Peyer's patch (tissue), 4 donors: Measurements from ENCODE around the gene FDX1. TPM values are rescaled to one million over a fixed set of nuclear protein-coding genes. Genes with fewer than 3 reads are reported as not detected.

ENCODE experiments used
- DNase-seq, 3 donors: peaks; one replicate each; pipeline ENCODE4 v3.0.0-alpha.2; 2017 to 2019
- H3K27ac ChIP-seq, 4 donors: fragments of 200-600 bp; sonication (generic); one replicate each; pipeline ENCODE4 v1.5.1; 2016 to 2019
- H3K27me3 ChIP-seq, 2 donors: fragments of 200-600 bp; sonication (generic); one replicate each; pipeline ENCODE4 v1.5.1; 2019
- H3K36me3 ChIP-seq, 3 donors: fragments of 200-600 bp; sonication (generic); one replicate each; pipeline ENCODE4 v1.5.1; 2016 to 2019
- H3K4me1 ChIP-seq, 4 donors: fragments of 200-600 bp; sonication (generic); one replicate each; pipeline ENCODE4 v1.5.1; 2016 to 2019
- H3K4me3 ChIP-seq, 4 donors: fragments of 200-600 bp; sonication (generic); 1 replicate in 3 of 4; 2 replicates in 1 of 4; pipeline ENCODE4 v1.5.1; 2016 to 2019; ENCODE audit warnings: mild to moderate bottlenecking in 1 of 4
- H3K9me3 ChIP-seq, 4 donors: fragments of 200-600 bp; sonication (generic); one replicate each; pipeline ENCODE4 v1.5.1; 2016 to 2019; ENCODE audit warnings: mild to moderate bottlenecking in 1 of 4
- POLR2A ChIP-seq, 2 donors: fragments of 450-650 bp; IDR thresholded peaks; one replicate each; pipeline ENCODE4 v1.5.1; 2017; ENCODE audit warnings: antibody characterized with exemption in 2 of 2, mild to moderate bottlenecking in 2 of 2, moderate library complexity in 2 of 2
- total RNA-seq, 4 donors: library from RNA; depleted of rRNA; stranded (reverse); fragments of >200 nt; gene quantifications; one replicate each; pipeline ENCODE4 v1.1.0, GENCODE V29; 2016
- TF ChIP-seq, protein P1 (sequence below), 6 experiments: fragments of 450-650 bp in 4 of 6; fragments of 200-600 bp in 2 of 6; sonication (generic) in 1 of 6; IDR thresholded peaks; one replicate each; pipeline ENCODE4 v1.5.1; 2017 to 2019; ENCODE audit warnings: antibody characterized with exemption in 6 of 6, mild to moderate bottlenecking in 3 of 6, moderate library complexity in 1 of 6

The FDX1 gene
- total RNA-seq, 4 donors from 2014 or later = 14.0 to 25.0 (median 15.5) TPM

DNA sequence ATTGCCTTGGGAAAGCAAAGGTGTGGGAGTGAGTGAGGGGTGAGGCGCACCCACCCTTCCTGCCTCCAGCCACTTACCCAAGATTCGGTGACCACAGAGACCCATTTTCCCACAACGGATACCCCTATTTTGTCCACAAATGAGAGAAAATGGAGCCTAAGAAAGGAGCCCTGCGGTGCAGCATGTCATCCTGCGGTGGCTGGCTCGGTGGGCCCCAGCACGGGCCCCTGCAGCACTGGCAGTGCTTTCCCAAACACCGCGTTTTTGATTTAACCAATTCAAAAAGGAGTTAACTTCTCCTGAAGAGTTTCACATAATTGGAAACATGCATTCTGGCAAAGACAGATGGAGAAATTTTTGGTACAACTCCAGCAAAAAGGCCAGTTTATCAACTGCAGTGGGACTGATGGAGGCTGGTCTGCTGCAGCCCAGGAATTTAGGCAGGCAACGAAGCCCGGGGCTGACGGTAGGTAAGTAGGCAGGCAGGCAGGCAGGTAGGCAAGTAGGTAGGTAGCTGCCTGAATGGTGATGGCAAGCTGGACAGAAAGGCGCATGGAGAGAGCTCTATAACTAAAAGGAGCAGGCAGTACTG, 84.2 kb downstream of the FDX1 start:
- no peaks in the 10 kb centered on the region for H3K9me3 ChIP-seq
- H3K27me3 ChIP-seq = no peaks in the 10 kb centered on the region
- no peaks in the 10 kb centered on the region for H3K4me1 ChIP-seq
- DNase-seq = no peak
- H3K27ac ChIP-seq = no peak overlapping the region
- H3K36me3 ChIP-seq = no peaks in the 10 kb centered on the region
- TF ChIP-seq, protein P1, sequence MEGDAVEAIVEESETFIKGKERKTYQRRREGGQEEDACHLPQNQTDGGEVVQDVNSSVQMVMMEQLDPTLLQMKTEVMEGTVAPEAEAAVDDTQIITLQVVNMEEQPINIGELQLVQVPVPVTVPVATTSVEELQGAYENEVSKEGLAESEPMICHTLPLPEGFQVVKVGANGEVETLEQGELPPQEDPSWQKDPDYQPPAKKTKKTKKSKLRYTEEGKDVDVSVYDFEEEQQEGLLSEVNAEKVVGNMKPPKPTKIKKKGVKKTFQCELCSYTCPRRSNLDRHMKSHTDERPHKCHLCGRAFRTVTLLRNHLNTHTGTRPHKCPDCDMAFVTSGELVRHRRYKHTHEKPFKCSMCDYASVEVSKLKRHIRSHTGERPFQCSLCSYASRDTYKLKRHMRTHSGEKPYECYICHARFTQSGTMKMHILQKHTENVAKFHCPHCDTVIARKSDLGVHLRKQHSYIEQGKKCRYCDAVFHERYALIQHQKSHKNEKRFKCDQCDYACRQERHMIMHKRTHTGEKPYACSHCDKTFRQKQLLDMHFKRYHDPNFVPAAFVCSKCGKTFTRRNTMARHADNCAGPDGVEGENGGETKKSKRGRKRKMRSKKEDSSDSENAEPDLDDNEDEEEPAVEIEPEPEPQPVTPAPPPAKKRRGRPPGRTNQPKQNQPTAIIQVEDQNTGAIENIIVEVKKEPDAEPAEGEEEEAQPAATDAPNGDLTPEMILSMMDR (IDR thresholded peaks at IDR 0.05) = no peak
- no peak for TF ChIP-seq POLR2A (IDR thresholded peaks at IDR 0.05)
- H3K4me3 ChIP-seq = no peak overlapping the region

Other genes starting within 250 kb of the FDX1 start
- 100 to 1,000 TPM in 1 of 4 donors, 10 to 100 TPM in 1, 1 to 10 TPM in 2; 8.3 to 113 (median 13.7) TPM for gene RDX, start 133.3 kb upstream of the FDX1 start, total RNA-seq